Hematopoietic multipotent progenitor cell treated with erythropoietin and hydrocortisone succinate and interleukin-3 and kit ligand, for 6 days (in vitro differentiated cells): ENCODE measurements around the gene IRAK1BP1.
"Not testable (repeated sequence)": the region's sequence is repeated elsewhere in the genome, so short reads cannot be mapped to it uniquely, and the experiment has no call there.

Experiments used
- DNase-seq: peaks from one replicate; pipeline ENCODE4 v3.0.0-alpha.2; 2015

Gene IRAK1BP1

GRCh38 chr6:78867370-78868040 is at the start of gene IRAK1BP1:
Gene IRAK1BP1, plus strand, starts transcription at chr6:78867551. Its CDS starts 26 bp downstream, at chr6:78867577.
- DNase-seq = peak; percentile 95

- DNase-seq = no peak
These were observed 43.3 kb upstream of the IRAK1BP1 start for GRCh38 chr6:78824045-78824444.

- DNase-seq = no peak
These were observed 37.9 kb upstream of the IRAK1BP1 start for GRCh38 chr6:78829407-78829806.

GRCh38 chr6:78830805-78831204 is 36.5 kb upstream of the IRAK1BP1 start:
- DNase-seq = no peak

GRCh38 chr6:78831492-78831891 is 35.9 kb upstream of the IRAK1BP1 start:
- DNase-seq = no peak

- DNase-seq = no peak
These were observed 35.1 kb upstream of the IRAK1BP1 start for GRCh38 chr6:78832091-78832808.

GRCh38 chr6:78835817-78836216 is 31.5 kb upstream of the IRAK1BP1 start:
- peak; percentile 7 for DNase-seq

GRCh38 chr6:78836598-78836997 is 30.8 kb upstream of the IRAK1BP1 start:
- no peak for DNase-seq

GRCh38 chr6:78841111-78841510 is 26.2 kb upstream of the IRAK1BP1 start:
- DNase-seq = no peak

GRCh38 chr6:78842953-78843352 is 24.4 kb upstream of the IRAK1BP1 start:
- no peak for DNase-seq

- DNase-seq = no peak
These were observed 22.5 kb upstream of the IRAK1BP1 start for GRCh38 chr6:78844899-78845298.

- no peak for DNase-seq
These were observed 21.8 kb upstream of the IRAK1BP1 start for GRCh38 chr6:78845567-78845966.

GRCh38 chr6:78850621-78851020 is 16.7 kb upstream of the IRAK1BP1 start:
- DNase-seq = no peak

GRCh38 chr6:78851156-78851555 is 16.2 kb upstream of the IRAK1BP1 start:
- DNase-seq = no peak

- DNase-seq = no peak
These were observed 12.8 kb upstream of the IRAK1BP1 start for GRCh38 chr6:78854546-78854945.

GRCh38 chr6:78858339-78858938 is 8.9 kb upstream of the IRAK1BP1 start:
- DNase-seq = not testable (repeated sequence)

GRCh38 chr6:78861509-78861908 is 5.8 kb upstream of the IRAK1BP1 start:
- no peak for DNase-seq

GRCh38 chr6:78863576-78863975 is 3.8 kb upstream of the IRAK1BP1 start:
- no peak for DNase-seq

GRCh38 chr6:78864957-78865356 is 2.4 kb upstream of the IRAK1BP1 start:
- DNase-seq = no peak

GRCh38 chr6:78867020-78867369 is 356 bp upstream of the IRAK1BP1 start:
- DNase-seq = no peak

- peak; percentile 17 for DNase-seq
These were observed 765 bp downstream of the IRAK1BP1 start for GRCh38 chr6:78868116-78868515.

GRCh38 chr6:78875505-78875904 is 8.2 kb downstream of the IRAK1BP1 start:
- DNase-seq = no peak

GRCh38 chr6:78883651-78884050 is 16.3 kb downstream of the IRAK1BP1 start:
- DNase-seq = no peak

GRCh38 chr6:78889901-78890300 is 22.6 kb downstream of the IRAK1BP1 start:
- not testable (repeated sequence) for DNase-seq
